Right lobe of liver (tissue), 6 donors: ENCODE results near the gene P3R3URF. TPM values are rescaled to one million over a fixed set of nuclear protein-coding genes. Genes with fewer than 3 reads are reported as not detected.

ENCODE experiments used
- ATAC-seq, 4 donors: fragments of 200-7000 bp; cut with Tn5 transposase; one replicate each; pipeline ENCODE4 v1.9.1; 2020; ENCODE audit warnings: mild to moderate bottlenecking in 4 of 4, moderate library complexity in 4 of 4
- DNase-seq, 3 donors: peaks; one replicate each; pipeline ENCODE4 v3.0.0-alpha.2; 2020
- H3K27ac ChIP-seq, 3 donors: fragments of 200-600 bp; one replicate each; pipeline ENCODE4 v1.8.0; 2022
- H3K27me3 ChIP-seq, 2 donors: fragments of 200-600 bp; one replicate each; pipeline ENCODE4 v1.8.0; 2022
- H3K36me3 ChIP-seq, 4 donors: fragments of 200-600 bp; sonication (generic) in 1 of 4; one replicate each; pipeline versions ENCODE4 v1.5.1 to v1.8.0; 2017 to 2022; ENCODE audit warnings: control low read depth in 1 of 4
- H3K4me1 ChIP-seq, 4 donors: fragments of 200-600 bp; sonication (generic) in 1 of 4; one replicate each; pipeline versions ENCODE4 v1.5.1 to v1.8.0; 2017 to 2022; ENCODE audit warnings: control low read depth in 1 of 4
- H3K4me3 ChIP-seq, 3 donors: fragments of 200-600 bp; one replicate each; pipeline ENCODE4 v1.8.0; 2022
- H3K9me3 ChIP-seq, 4 donors: fragments of 200-600 bp; sonication (generic) in 1 of 4; one replicate each; pipeline versions ENCODE4 v1.5.1 to v1.8.0; 2017 to 2022; ENCODE audit warnings: control low read depth in 1 of 4
- CTCF ChIP-seq, 4 donors: fragments of 200-600 bp in 3 of 4; fragments of 450-650 bp in 1 of 4; IDR thresholded peaks; one replicate each; pipeline versions ENCODE4 v1.5.1 to v1.8.0; 2016 to 2022; ENCODE audit warnings: antibody characterized with exemption in 4 of 4, mild to moderate bottlenecking in 2 of 4
- POLR2A ChIP-seq: fragments of 450-650 bp; IDR thresholded peaks from one replicate; pipeline ENCODE4 v1.6.1; 2017; ENCODE audit warnings: antibody characterized with exemption, mild to moderate bottlenecking
- WGBS: methylation state at CpG from one replicate; pipeline ENCODE4 v1.1.6; 2018; ENCODE audit warnings: low coverage, low lambda C conversion rate; ENCODE audit not compliant: insufficient coverage; ENCODE audit errors: missing lambda C conversion rate; 5-methylcytosine and 5-hydroxymethylcytosine counted together
- intact Hi-C, 2 donors: fragments of 100-400 bp; cut with DNase I; formaldehyde crosslinking; loops; one replicate each; pipeline versions ENCODE4 v1.11.2 to v1.14.1; 2022
- total RNA-seq, 6 experiments: library from RNA; depleted of rRNA in 2 of 6; stranded (reverse); fragments of >200 nt in 2 of 6; fragmentation: NEBNext Ultra II Directional in 3 of 6; extraction: Animal tissue kit (Norgen Biotek cat#: 25700) in 3 of 6; gene quantifications; one replicate each; pipeline versions ENCODE4 v1.1.0 to v1.2.4, GENCODE V29; 2016 to 2023
- donor health status: DM: no; HTN: yes; CAD: no.
- donor health status: DM: no; HTN: no; CAD: no.
- donor health status: DM: no; HTN: no; CAD: no.
- donor health status: DM: no; HTN: yes; CAD: no.
- donor health status: DM: no; HTN: yes; CAD: no.

Gene P3R3URF
- total RNA-seq, 6 experiments from 2014 or later, result not detected

GRCh38 chr1:46152016-46152415 is 24.3 kb downstream of the P3R3URF start:
- ATAC-seq (no peak), DNase-seq (no peak)
- Histone ChIP-seq H3K4me3 (no peak overlapping the region), H3K27me3 (no peaks in the 10 kb centered on the region), H3K27ac (no peak overlapping the region), H3K4me1 (no peaks in the 10 kb centered on the region), H3K36me3 (no peaks in the 10 kb centered on the region), H3K9me3 (no peaks in the 10 kb centered on the region)
- intact Hi-C loops, result no loop called here
- TF ChIP-seq CTCF (IDR thresholded peaks at IDR 0.05), result no peak
- TF ChIP-seq POLR2A, result no peak
- WGBS, result 50% methylated on average over 3 of the region's 3 CpGs

GRCh38 chr1:46150085-46150484 is 26.2 kb downstream of the P3R3URF start:
- H3K27ac ChIP-seq, result no peak overlapping the region
- no peaks in the 10 kb centered on the region for H3K4me1 ChIP-seq
- intact Hi-C loops, result no loop called here
- H3K36me3 ChIP-seq, result no peaks in the 10 kb centered on the region
- DNase-seq, result no peak
- ATAC-seq, result no peak
- H3K27me3 ChIP-seq, result no peaks in the 10 kb centered on the region
- 58% methylated on average over 2 of the region's 2 CpGs for WGBS
- H3K4me3 ChIP-seq, result no peak overlapping the region
- TF ChIP-seq CTCF (IDR thresholded peaks at IDR 0.05), result no peak
- TF ChIP-seq POLR2A, result no peak
- no peaks in the 10 kb centered on the region for H3K9me3 ChIP-seq

GRCh38 chr1:46148318-46148717 is 28.0 kb downstream of the P3R3URF start:
- ATAC-seq (no peak), DNase-seq (no peak)
- 25% methylated on average over 1 of the region's 2 CpGs for WGBS
- TF ChIP-seq POLR2A (no peak), CTCF (IDR thresholded peaks at IDR 0.05) (no peak)
- no peaks in the 10 kb centered on the region for H3K27me3 ChIP-seq
- no peaks in the 10 kb centered on the region for H3K4me1 ChIP-seq
- no peak overlapping the region for H3K27ac ChIP-seq
- no peak overlapping the region for H3K4me3 ChIP-seq
- H3K9me3 ChIP-seq, result no peaks in the 10 kb centered on the region
- no peaks in the 10 kb centered on the region for H3K36me3 ChIP-seq
- intact Hi-C loops, result no loop called here

- Histone ChIP-seq H3K27ac (peak overlapping the region; percentile 36 to 62 (median 45)), H3K4me1 (no peaks in the 10 kb centered on the region), H3K27me3 (no peaks in the 10 kb centered on the region), H3K36me3 (no peaks in the 10 kb centered on the region), H3K9me3 (no peaks in the 10 kb centered on the region), H3K4me3 (no peak overlapping the region)
- ATAC-seq (peak; percentile 1 to 52 (median 22)), DNase-seq (no peak)
- intact Hi-C loops, result no loop called here
- 34% methylated on average over 3 of the region's 3 CpGs for WGBS
- no peak for TF ChIP-seq POLR2A
- no peak for TF ChIP-seq CTCF (IDR thresholded peaks at IDR 0.05)
These were observed 38.4 kb downstream of the P3R3URF start for GRCh38 chr1:46137916-46138315.

- no peak overlapping the region for H3K27ac ChIP-seq
- ATAC-seq, result no peak
- intact Hi-C loops, result no loop called here
- H3K27me3 ChIP-seq, result no peaks in the 10 kb centered on the region
- no peaks in the 10 kb centered on the region for H3K36me3 ChIP-seq
- no peaks in the 10 kb centered on the region for H3K4me1 ChIP-seq
- no peak overlapping the region for H3K4me3 ChIP-seq
- no peak for TF ChIP-seq POLR2A
- TF ChIP-seq CTCF (IDR thresholded peaks at IDR 0.05), result no peak
- no peaks in the 10 kb centered on the region for H3K9me3 ChIP-seq
- no peak for DNase-seq
These were observed 39.6 kb downstream of the P3R3URF start for GRCh38 chr1:46136711-46137110.
